OCI-LY3 (cell line): ENCODE measurements around the gene EXOC4.

Experiments
- H2AFZ ChIP-seq: fragments of 200-600, 300-600 bp; shearing (Covaris generic); 2 replicates; pipeline ENCODE4 v1.6.0; 2014; ENCODE audit warnings: antibody characterized with exemption, low read depth, low read length
- H3K27ac ChIP-seq: fragments of 200-600, 300-600 bp; sonication (generic); 2 replicates; pipeline ENCODE4 v1.5.1; 2014; ENCODE audit warnings: mild to moderate bottlenecking, low read length, moderate library complexity, mixed read lengths
- H3K27me3 ChIP-seq: fragments of 200-600, 300-600 bp; sonication (generic); 2 replicates; pipeline ENCODE4 v1.6.1; 2014; ENCODE audit warnings: low read depth, low read length, mixed read lengths
- H3K36me3 ChIP-seq: fragments of 200-600, 300-600 bp; sonication (generic); replicated peaks from 2 replicates; pipeline ENCODE3; 2014; ENCODE audit warnings: low read depth, low read length, mixed read lengths
- H3K4me1 ChIP-seq: fragments of 300-600, 200-600 bp; sonication (generic); 2 replicates; pipeline ENCODE4 v1.6.1; 2014; ENCODE audit warnings: low read length, mixed read lengths
- H3K4me2 ChIP-seq: fragments of 200-600, 300-600 bp; sonication (generic); 2 replicates; pipeline ENCODE4 v1.6.1; 2014; ENCODE audit warnings: low read length, mixed read lengths
- H3K4me3 ChIP-seq: fragments of 300-600, 200-600 bp; sonication (generic); 2 replicates; pipeline ENCODE4 v1.5.1; 2014; ENCODE audit warnings: antibody characterized with exemption, mild to moderate bottlenecking, low read length, moderate library complexity
- H3K79me2 ChIP-seq: fragments of 300-600, 200-600 bp; shearing (Covaris generic); 2 replicates; pipeline ENCODE4 v1.6.1; 2014; ENCODE audit warnings: mild to moderate bottlenecking, low read length, mixed read lengths
- H3K9ac ChIP-seq: fragments of 300-600, 200-600 bp; shearing (Covaris generic); 2 replicates; pipeline ENCODE4 v1.6.0; 2014; ENCODE audit warnings: mild to moderate bottlenecking, low read length, moderate library complexity
- H3K9me3 ChIP-seq: fragments of 200-600, 300-600 bp; shearing (Covaris generic); 2 replicates; pipeline ENCODE4 v1.6.1; 2014; ENCODE audit warnings: low read length, mixed read lengths; ENCODE audit not compliant: insufficient read depth
- H4K20me1 ChIP-seq: fragments of 200-600, 300-600 bp; sonication (generic); 2 replicates; pipeline ENCODE4 v1.6.1; 2016; ENCODE audit warnings: low read length, mixed read lengths; ENCODE audit not compliant: insufficient read depth
- CTCF ChIP-seq: fragments of 200-600, 300-600 bp; sonication (generic); IDR thresholded peaks from 2 replicates; pipeline ENCODE4 v1.5.1; 2014; ENCODE audit warnings: antibody characterized with exemption, low read length, low read depth
- EZH2phosphoT487 ChIP-seq: fragments of 200-600 bp; shearing (Covaris generic); IDR thresholded peaks from 2 replicates; pipeline ENCODE4 v1.6.1; 2018; ENCODE audit warnings: antibody characterized with exemption, mixed run types, low read depth

EXOC4 gene

GRCh38 chr7:133511708-133512107, 258.8 kb downstream of the EXOC4 start:
- Histone ChIP-seq H3K4me3 (no peak overlapping the region), H3K9me3 (no peaks in the 10 kb centered on the region), H2AFZ (no peak overlapping the region), H3K4me2 (no peak overlapping the region), H3K79me2 (no peaks in the 10 kb centered on the region), H3K9ac (no peak overlapping the region), H3K27me3 (no peaks in the 10 kb centered on the region), H4K20me1 (no peaks in the 10 kb centered on the region; the same call in 1 of the 2 replicates), H3K36me3 (no peaks in the 10 kb centered on the region), H3K4me1 (no peaks in the 10 kb centered on the region), H3K27ac (no peak overlapping the region)
- no peak for TF ChIP-seq CTCF
- no peak for TF ChIP-seq EZH2phosphoT487

- H3K4me2 ChIP-seq, result no peak overlapping the region
- H3K79me2 ChIP-seq, result no peaks in the 10 kb centered on the region
- no peaks in the 10 kb centered on the region for H3K36me3 ChIP-seq
- H3K27me3 ChIP-seq, result no peaks in the 10 kb centered on the region
- H3K9me3 ChIP-seq, result no peaks in the 10 kb centered on the region
- TF ChIP-seq CTCF (no peak), EZH2phosphoT487 (no peak)
- H3K4me1 ChIP-seq, result no peaks in the 10 kb centered on the region
- no peaks in the 10 kb centered on the region; the same call in 1 of the 2 replicates for H4K20me1 ChIP-seq
- no peak overlapping the region for H3K4me3 ChIP-seq
- no peak overlapping the region for H2AFZ ChIP-seq
- H3K9ac ChIP-seq, result no peak overlapping the region
- H3K27ac ChIP-seq, result no peak overlapping the region
Measured at GRCh38 chr7:133512560-133512959, 259.7 kb downstream of the EXOC4 start.

GRCh38 chr7:133513608-133514007, 260.7 kb downstream of the EXOC4 start:
- H3K79me2 ChIP-seq, result no peaks in the 10 kb centered on the region
- no peaks in the 10 kb centered on the region for H3K9me3 ChIP-seq
- no peak overlapping the region for H3K4me3 ChIP-seq
- no peak overlapping the region for H3K4me2 ChIP-seq
- H3K27me3 ChIP-seq, result no peaks in the 10 kb centered on the region
- no peak overlapping the region for H3K9ac ChIP-seq
- no peak overlapping the region for H3K27ac ChIP-seq
- TF ChIP-seq EZH2phosphoT487 (no peak), CTCF (no peak)
- no peaks in the 10 kb centered on the region for H3K36me3 ChIP-seq
- H4K20me1 ChIP-seq, result no peaks in the 10 kb centered on the region; the same call in 1 of the 2 replicates
- H3K4me1 ChIP-seq, result no peaks in the 10 kb centered on the region
- H2AFZ ChIP-seq, result no peak overlapping the region

DNA sequence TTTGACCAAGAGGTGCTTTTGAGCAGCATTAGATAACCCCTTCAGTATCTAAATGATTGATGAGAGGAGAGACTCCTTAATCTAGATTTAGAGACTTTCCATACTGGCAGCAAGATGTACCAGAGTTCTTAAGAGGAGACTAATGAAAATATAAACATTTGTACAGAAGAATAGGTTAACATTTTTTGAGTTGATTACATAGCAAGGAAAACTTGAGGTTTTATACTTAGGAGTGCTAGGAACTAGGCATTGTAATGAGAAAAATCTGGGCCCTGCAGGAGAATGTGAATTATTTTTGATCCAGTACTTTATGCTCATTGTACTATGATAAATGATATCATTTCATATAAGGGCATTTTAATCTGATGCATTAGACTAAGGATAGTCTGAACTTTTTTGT, 261.7 kb downstream of the EXOC4 start:
- H3K9me3 ChIP-seq, result no peaks in the 10 kb centered on the region
- H3K4me3 ChIP-seq, result no peak overlapping the region
- no peak overlapping the region for H3K27ac ChIP-seq
- TF ChIP-seq EZH2phosphoT487, result no peak
- TF ChIP-seq CTCF, result no peak
- H3K27me3 ChIP-seq, result no peaks in the 10 kb centered on the region
- no peak overlapping the region for H2AFZ ChIP-seq
- H4K20me1 ChIP-seq, result no peaks in the 10 kb centered on the region; the same call in 1 of the 2 replicates
- no peaks in the 10 kb centered on the region for H3K4me1 ChIP-seq
- H3K36me3 ChIP-seq, result no peaks in the 10 kb centered on the region
- H3K4me2 ChIP-seq, result no peak overlapping the region
- H3K79me2 ChIP-seq, result no peaks in the 10 kb centered on the region
- no peak overlapping the region for H3K9ac ChIP-seq
